A673 (cell line): ENCODE measurements around the gene TDRD5.

Experiments used
- EZH2 ChIP-seq: fragments of 200-600 bp; sonication (generic); IDR thresholded peaks from 2 replicates; pipeline ENCODE4 v1.6.1; 2017; ENCODE audit warnings: borderline replicate concordance, low read depth, mild to moderate bottlenecking, mixed read lengths, antibody characterized with exemption, low read length; ENCODE audit not compliant: poor library complexity, severe bottlenecking
- TF ChIP-seq, protein P1 (sequence below): fragments of 300-800, 200-600 bp; sonication (generic); conservative IDR thresholded peaks from 2 replicates; pipeline ENCODE4 v1.5.1; 2017; ENCODE audit warnings: low read depth, mild to moderate bottlenecking, antibody characterized with exemption, low read length, moderate library complexity, mixed read lengths

DNA sequence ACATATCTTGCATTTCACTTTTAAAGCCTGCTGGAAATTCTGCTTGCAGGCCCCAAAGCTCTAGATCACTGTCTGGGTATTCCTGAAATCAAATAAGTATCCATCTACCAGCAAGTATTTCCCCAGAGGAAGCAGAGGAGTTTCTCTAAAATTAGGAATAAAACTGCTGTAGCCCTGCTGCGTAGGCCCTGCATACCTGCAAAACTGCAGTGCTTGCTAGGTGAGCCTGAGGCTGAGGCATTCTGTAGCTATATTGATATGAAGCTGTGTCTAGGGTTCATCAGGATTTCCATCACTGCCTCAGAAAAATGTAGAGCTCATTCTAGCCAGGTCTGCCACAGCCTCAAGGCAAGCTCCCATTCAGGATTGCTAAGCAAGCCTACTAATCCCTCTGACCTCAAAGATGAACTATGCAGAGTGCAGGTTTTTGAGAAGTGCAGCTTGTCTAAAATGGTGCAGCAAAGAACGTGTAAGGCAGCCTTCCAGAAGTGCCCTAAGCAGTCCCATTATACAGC is 44.6 kb upstream of the TDRD5 start:
- TF ChIP-seq, protein P1, sequence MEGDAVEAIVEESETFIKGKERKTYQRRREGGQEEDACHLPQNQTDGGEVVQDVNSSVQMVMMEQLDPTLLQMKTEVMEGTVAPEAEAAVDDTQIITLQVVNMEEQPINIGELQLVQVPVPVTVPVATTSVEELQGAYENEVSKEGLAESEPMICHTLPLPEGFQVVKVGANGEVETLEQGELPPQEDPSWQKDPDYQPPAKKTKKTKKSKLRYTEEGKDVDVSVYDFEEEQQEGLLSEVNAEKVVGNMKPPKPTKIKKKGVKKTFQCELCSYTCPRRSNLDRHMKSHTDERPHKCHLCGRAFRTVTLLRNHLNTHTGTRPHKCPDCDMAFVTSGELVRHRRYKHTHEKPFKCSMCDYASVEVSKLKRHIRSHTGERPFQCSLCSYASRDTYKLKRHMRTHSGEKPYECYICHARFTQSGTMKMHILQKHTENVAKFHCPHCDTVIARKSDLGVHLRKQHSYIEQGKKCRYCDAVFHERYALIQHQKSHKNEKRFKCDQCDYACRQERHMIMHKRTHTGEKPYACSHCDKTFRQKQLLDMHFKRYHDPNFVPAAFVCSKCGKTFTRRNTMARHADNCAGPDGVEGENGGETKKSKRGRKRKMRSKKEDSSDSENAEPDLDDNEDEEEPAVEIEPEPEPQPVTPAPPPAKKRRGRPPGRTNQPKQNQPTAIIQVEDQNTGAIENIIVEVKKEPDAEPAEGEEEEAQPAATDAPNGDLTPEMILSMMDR = no peak
- no peak for TF ChIP-seq EZH2
